ENCODE data around the gene TUT1.

GRCh38 chr11:62632492-62632891, 41.2 kb upstream of the TUT1 start:
- TF ChIP-seq, protein P1, sequence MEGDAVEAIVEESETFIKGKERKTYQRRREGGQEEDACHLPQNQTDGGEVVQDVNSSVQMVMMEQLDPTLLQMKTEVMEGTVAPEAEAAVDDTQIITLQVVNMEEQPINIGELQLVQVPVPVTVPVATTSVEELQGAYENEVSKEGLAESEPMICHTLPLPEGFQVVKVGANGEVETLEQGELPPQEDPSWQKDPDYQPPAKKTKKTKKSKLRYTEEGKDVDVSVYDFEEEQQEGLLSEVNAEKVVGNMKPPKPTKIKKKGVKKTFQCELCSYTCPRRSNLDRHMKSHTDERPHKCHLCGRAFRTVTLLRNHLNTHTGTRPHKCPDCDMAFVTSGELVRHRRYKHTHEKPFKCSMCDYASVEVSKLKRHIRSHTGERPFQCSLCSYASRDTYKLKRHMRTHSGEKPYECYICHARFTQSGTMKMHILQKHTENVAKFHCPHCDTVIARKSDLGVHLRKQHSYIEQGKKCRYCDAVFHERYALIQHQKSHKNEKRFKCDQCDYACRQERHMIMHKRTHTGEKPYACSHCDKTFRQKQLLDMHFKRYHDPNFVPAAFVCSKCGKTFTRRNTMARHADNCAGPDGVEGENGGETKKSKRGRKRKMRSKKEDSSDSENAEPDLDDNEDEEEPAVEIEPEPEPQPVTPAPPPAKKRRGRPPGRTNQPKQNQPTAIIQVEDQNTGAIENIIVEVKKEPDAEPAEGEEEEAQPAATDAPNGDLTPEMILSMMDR (IDR thresholded peaks at IDR 0.05 in 4 of 5, conservative IDR thresholded peaks at IDR 0.05 in 1 of 5) = no peak
- TF ChIP-seq POLR2A (IDR thresholded peaks at IDR 0.05) = no peak

Data from gastrocnemius medialis (tissue), 4 donors.